Measurements from ENCODE around the gene GABPB2.

Gene GABPB2

GRCh38 chr1:151133018-151133806 lies 62.7 kb downstream of the GABPB2 start:
- DNase-seq (ENCODE audit: low read depth) = no peak

GRCh38 chr1:151134396-151134795 lies 63.8 kb downstream of the GABPB2 start:
- DNase-seq (ENCODE audit: low read depth) = no peak

GRCh38 chr1:151134991-151135390 lies 64.4 kb downstream of the GABPB2 start:
- DNase-seq (ENCODE audit: low read depth) = no peak

GRCh38 chr1:151135433-151136385 lies 65.1 kb downstream of the GABPB2 start:
- DNase-seq (ENCODE audit: low read depth) = no peak

GRCh38 chr1:151137789-151138188 lies 67.2 kb downstream of the GABPB2 start:
- DNase-seq (ENCODE audit: low read depth) = no peak

GRCh38 chr1:151142411-151143056 lies 72.0 kb downstream of the GABPB2 start:
- no peak for DNase-seq (ENCODE audit: low read depth)

- DNase-seq (ENCODE audit: low read depth) = no peak
Observed at GRCh38 chr1:151143057-151143435, 72.5 kb downstream of the GABPB2 start.

- no peak for DNase-seq (ENCODE audit: low read depth)
Observed at GRCh38 chr1:151143986-151144385, 73.4 kb downstream of the GABPB2 start.

GRCh38 chr1:151144474-151145303 lies 74.1 kb downstream of the GABPB2 start:
- DNase-seq (ENCODE audit: low read depth) = no peak

GRCh38 chr1:151145304-151146071 lies 74.9 kb downstream of the GABPB2 start:
- DNase-seq (ENCODE audit: low read depth) = no peak

- DNase-seq (ENCODE audit: low read depth) = no peak
Observed at GRCh38 chr1:151146072-151146411, 75.5 kb downstream of the GABPB2 start.

- peak; percentile 38 for DNase-seq (ENCODE audit: low read depth)
Observed at GRCh38 chr1:151146412-151147131, 76.0 kb downstream of the GABPB2 start, which contains the start of gene SEMA6C. TSS of gene SEMA6C (minus strand) at chr1:151146631. CDS start at chr1:151142621, 4,010 bp downstream.

GRCh38 chr1:151147132-151147503 lies 76.6 kb downstream of the GABPB2 start:
- DNase-seq (ENCODE audit: low read depth) = no peak

- DNase-seq (ENCODE audit: low read depth) = no peak
Observed at GRCh38 chr1:151147665-151148064, 77.1 kb downstream of the GABPB2 start.

GRCh38 chr1:151156515-151156819 lies 85.9 kb downstream of the GABPB2 start, which contains the start of gene TNFAIP8L2:
TSS of gene TNFAIP8L2 (plus strand) at chr1:151156649. CDS start at chr1:151158698, 2,049 bp downstream.
- no peak for DNase-seq (ENCODE audit: low read depth)

- DNase-seq (ENCODE audit: low read depth) = no peak
Observed at GRCh38 chr1:151157067-151157531, 86.5 kb downstream of the GABPB2 start.

GRCh38 chr1:151158326-151158725 lies 87.8 kb downstream of the GABPB2 start:
- DNase-seq (ENCODE audit: low read depth) = no peak

- no peak for DNase-seq (ENCODE audit: low read depth)
Observed at GRCh38 chr1:151158751-151159251, 88.2 kb downstream of the GABPB2 start.

- no peak for DNase-seq (ENCODE audit: low read depth)
Observed at GRCh38 chr1:151159373-151159772, 88.8 kb downstream of the GABPB2 start.

GRCh38 chr1:151164732-151165280 lies 94.2 kb downstream of the GABPB2 start:
- no peak for DNase-seq (ENCODE audit: low read depth)
